ENCODE data around the gene DMRT3.

- TF ChIP-seq POLR2A (IDR thresholded peaks at IDR 0.05), result no peak
- no peak for TF ChIP-seq CTCF (IDR thresholded peaks at IDR 0.05)
- no peak for TF ChIP-seq EP300 (IDR thresholded peaks at IDR 0.05)
Observed at GRCh38 chr9:974031-974995, 2.1 kb upstream of the DMRT3 start.
